Sigmoid colon (tissue), 7 donors: ENCODE data around the gene NKIRAS2. TPM values are rescaled to one million over a fixed set of nuclear protein-coding genes. Genes with fewer than 3 reads are reported as not detected.

Source experiments
- DNase-seq: peaks from one replicate; pipeline ENCODE4 v3.0.0-alpha.2; 2019
- H3K27ac ChIP-seq, 4 donors: fragments of 200-600 bp; sonication (generic); one replicate each; pipeline ENCODE4 v1.5.1; 2016 to 2019; ENCODE audit warnings: mild to moderate bottlenecking in 1 of 4
- H3K27me3 ChIP-seq, 3 donors: fragments of 200-600 bp; sonication (generic); one replicate each; pipeline ENCODE4 v1.5.1; 2019; ENCODE audit warnings: mild to moderate bottlenecking in 1 of 3
- H3K36me3 ChIP-seq, 4 donors: fragments of 200-600 bp; sonication (generic); one replicate each; pipeline ENCODE4 v1.5.1; 2016 to 2019
- H3K4me1 ChIP-seq, 4 donors: fragments of 200-600 bp; sonication (generic); one replicate each; pipeline ENCODE4 v1.5.1; 2017 to 2019
- H3K4me3 ChIP-seq, 4 donors: fragments of 200-600 bp; sonication (generic); one replicate each; pipeline ENCODE4 v1.5.1; 2017 to 2019; ENCODE audit warnings: mild to moderate bottlenecking in 2 of 4, moderate library complexity in 1 of 4
- H3K9me3 ChIP-seq, 4 donors: fragments of 200-600 bp in 3 of 4; sonication (generic) in 3 of 4; one replicate each; pipeline versions ENCODE4 v1.5.1 to v1.6.1; 2013 to 2019
- CTCF ChIP-seq, 4 experiments: fragments of 450-650 bp in 3 of 4; fragments of 200-600 bp in 1 of 4; IDR thresholded peaks; one replicate each; pipeline ENCODE4 v1.5.1; 2016 to 2019; ENCODE audit warnings: antibody characterized with exemption in 4 of 4, mild to moderate bottlenecking in 3 of 4, moderate library complexity in 2 of 4
- EP300 ChIP-seq, 4 donors: sonication (generic); formaldehyde crosslinking; IDR thresholded peaks; one replicate each; pipeline ENCODE4 v1.6.1; 2017; ENCODE audit warnings: antibody characterized with exemption in 4 of 4
- POLR2A ChIP-seq, 2 donors: fragments of 450-650 bp; IDR thresholded peaks; one replicate each; pipeline ENCODE4 v1.6.1; 2016; ENCODE audit warnings: antibody characterized with exemption in 2 of 2, mild to moderate bottlenecking in 2 of 2, moderate library complexity in 2 of 2
- POLR2AphosphoS5 ChIP-seq, 4 donors: sonication (generic); formaldehyde crosslinking; IDR thresholded peaks; one replicate each; pipeline ENCODE4 v1.6.1; 2017; ENCODE audit warnings: antibody characterized with exemption in 4 of 4
- WGBS, 2 donors: extraction: QIAGEN DNeasy Blood & Tissue Kit; methylation state at CpG; one replicate each; pipeline ENCODE4 v1.1.7; 2013; 5-methylcytosine and 5-hydroxymethylcytosine counted together
- intact Hi-C: fragments of 100-400 bp; cut with DNase I; formaldehyde crosslinking; loops from one replicate; pipeline ENCODE4 v1.15.1; 2023
- polyA plus RNA-seq, 3 donors: library from polyadenylated mRNA; stranded (reverse); fragments of 200-250 nt; gene quantifications; one replicate each; pipeline ENCODE4 v1.2.3, GENCODE V29; 2013
- total RNA-seq, 4 donors: library from RNA; depleted of rRNA; stranded (reverse); fragments of >200 nt; gene quantifications; one replicate each; pipeline ENCODE4 v1.1.0, GENCODE V29; 2016
- donor health status: healthy with polysubstance abuse.
- donor health status: Bipolar disorder and iron deficiency.
- donor health status: healthy.

Gene NKIRAS2
- total and polyA plus RNA-seq, 7 donors, result 28.5 to 35.4 (median 32.6) TPM

GRCh38 chr17:42031584-42031983 lies 11.7 kb downstream of the NKIRAS2 start:
- TF ChIP-seq EP300 (IDR thresholded peaks at IDR 0.05), result no peak
- no peak for TF ChIP-seq CTCF (IDR thresholded peaks at IDR 0.05)
- no peak for TF ChIP-seq POLR2A (IDR thresholded peaks at IDR 0.05)
- TF ChIP-seq POLR2AphosphoS5 (IDR thresholded peaks at IDR 0.05), result no peak
- Histone ChIP-seq H3K27me3 (peaks cover 0 to 41% (median 21%) of the 10 kb centered on the region in 3 donors), H3K27ac (no peak overlapping the region), H3K4me3 (no peak overlapping the region), H3K9me3 (no peaks in the 10 kb centered on the region), H3K36me3 (no peaks in the 10 kb centered on the region), H3K4me1 (no peaks in the 10 kb centered on the region)
- intact Hi-C loops, result no loop called here
- WGBS, 2 donors, result 81 to 84% methylated on average over 6 of the region's 6 CpGs
- DNase-seq, result no peak

GRCh38 chr17:42034059-42034458 lies 14.2 kb downstream of the NKIRAS2 start:
- no peak overlapping the region for H3K4me3 ChIP-seq
- no peaks in the 10 kb centered on the region for H3K36me3 ChIP-seq
- H3K4me1 ChIP-seq, result no peaks in the 10 kb centered on the region
- DNase-seq, result no peak
- intact Hi-C loops, result no loop called here
- H3K27me3 ChIP-seq, result peaks cover 0 to 28% (median 20%) of the 10 kb centered on the region in 3 donors
- H3K27ac ChIP-seq, result no peak overlapping the region
- TF ChIP-seq EP300 (IDR thresholded peaks at IDR 0.05) (no peak), CTCF (IDR thresholded peaks at IDR 0.05) (no peak), POLR2A (IDR thresholded peaks at IDR 0.05) (no peak), POLR2AphosphoS5 (IDR thresholded peaks at IDR 0.05) (no peak)
- 38 to 49% methylated on average over 6 of the region's 6 CpGs for WGBS, 2 donors
- H3K9me3 ChIP-seq, result no peaks in the 10 kb centered on the region

GRCh38 chr17:42038221-42038973 lies 18.5 kb downstream of the NKIRAS2 start:
- intact Hi-C loops, result no loop called here
- Histone ChIP-seq H3K4me1 (peaks cover 0 to 9% (median 3%) of the 10 kb centered on the region in 4 donors), H3K4me3 (no peak overlapping the region), H3K27ac (no peak overlapping the region), H3K9me3 (no peaks in the 10 kb centered on the region), H3K27me3 (peaks cover 7 to 32% (median 19%) of the 10 kb centered on the region in 3 donors), H3K36me3 (no peaks in the 10 kb centered on the region)
- TF ChIP-seq CTCF (IDR thresholded peaks at IDR 0.05) (no peak), EP300 (IDR thresholded peaks at IDR 0.05) (no peak), POLR2A (IDR thresholded peaks at IDR 0.05) (no peak), POLR2AphosphoS5 (IDR thresholded peaks at IDR 0.05) (no peak)
- no peak for DNase-seq
- WGBS, 2 donors, result 76 to 85% methylated on average over 5 of the region's 5 CpGs

- intact Hi-C loops, result no loop called here
- peaks cover 0 to 9% (median 3%) of the 10 kb centered on the region in 4 donors for H3K4me1 ChIP-seq
- H3K9me3 ChIP-seq, result no peaks in the 10 kb centered on the region
- TF ChIP-seq POLR2AphosphoS5 (IDR thresholded peaks at IDR 0.05) (no peak), POLR2A (IDR thresholded peaks at IDR 0.05) (no peak), EP300 (IDR thresholded peaks at IDR 0.05) (no peak), CTCF (IDR thresholded peaks at IDR 0.05) (no peak)
- H3K27me3 ChIP-seq, result peaks cover 7 to 32% (median 19%) of the 10 kb centered on the region in 3 donors
- H3K27ac ChIP-seq, result no peak overlapping the region
- no peaks in the 10 kb centered on the region for H3K36me3 ChIP-seq
- peak overlapping the region in 3 of 4 donors; percentile 16 to 30 (median 21) for H3K4me3 ChIP-seq
- WGBS, 2 donors, result 48 to 52% methylated on average over 77 of the region's 77 CpGs
- no peak for DNase-seq
Observed at GRCh38 chr17:42039794-42040763, 20.2 kb downstream of the NKIRAS2 start.
